Endothelial cell of umbilical vein (primary cell): ENCODE measurements around the gene PIK3C2G. TPM values are rescaled to one million over a fixed set of nuclear protein-coding genes. Genes with fewer than 3 reads are reported as not detected.

Experiments used
- BruUV-seq: library from RNA; stranded (reverse); fragments of 400-500 nt; replicated peaks from 2 replicates; lab custom pipeline; 2021; lab: Mats Ljungman, UMichigan
- CTCF ChIA-PET: fragments of 300-600, 350-600 bp; sonication (Branson Sonifier 250); formaldehyde crosslinking; loops from one replicate; lab custom pipeline; 2021; ENCODE audit warnings: antibody characterized with exemption, inconsistent platforms; lab: Charles Lee
- POLR2A ChIA-PET: fragments of 300-600, 350-600 bp; sonication (Branson Sonifier 250); formaldehyde crosslinking; loops from one replicate; lab custom pipeline; 2021; ENCODE audit warnings: antibody characterized with exemption, inconsistent platforms; lab: Charles Lee
- DNase-seq: peaks from one replicate; pipeline ENCODE4 v3.0.0-alpha.2; 2011; ENCODE audit warnings: low read depth, low spot score
- FAIRE-seq: peaks from 2 replicates; lab custom pipeline; 2011; peaks lifted over from hg19 to GRCh38; lab: Jason Lieb, UNC
- H2AFZ ChIP-seq: 2 replicates; pipeline ENCODE4 v1.6.0; 2012; ENCODE audit warnings: low read depth, low read length, control low read depth, inconsistent platforms
- H3K27ac ChIP-seq: 2 replicates; pipeline ENCODE4 v1.5.1; 2011; ENCODE audit warnings: low read depth, mild to moderate bottlenecking, control low read depth, low read length, moderate library complexity; ENCODE audit not compliant: insufficient read depth
- H3K27me3 ChIP-seq, 2 experiments: 2 replicates each; pipeline versions ENCODE4 v1.6.0 to v1.6.1; 2011; ENCODE audit warnings: low read length in 2 of 2, mixed read lengths in 1 of 2; ENCODE audit not compliant: control insufficient read depth in 2 of 2, insufficient read depth in 2 of 2
- H3K36me3 ChIP-seq, 2 experiments: 2 replicates in 1 of 2; 3 replicates in 1 of 2; pipeline ENCODE4 v1.5.1; 2011; ENCODE audit warnings: low read length in 2 of 2, mild to moderate bottlenecking in 1 of 2, moderate library complexity in 1 of 2; ENCODE audit not compliant: control insufficient read depth in 2 of 2, insufficient read depth in 2 of 2; ENCODE audit errors: extremely low read depth in 1 of 2
- H3K4me1 ChIP-seq: 3 replicates; pipeline ENCODE4 v1.5.1; 2011; ENCODE audit warnings: mild to moderate bottlenecking, low read length; ENCODE audit not compliant: control insufficient read depth, insufficient read depth; ENCODE audit errors: extremely low read depth
- H3K4me2 ChIP-seq: 2 replicates; pipeline ENCODE4 v1.6.1; 2011; ENCODE audit warnings: low read length, control low read depth, mixed read lengths; ENCODE audit not compliant: insufficient read depth
- H3K4me3 ChIP-seq, 3 experiments: fragments of 200-600 bp in 1 of 3; sonication (generic), shearing (Covaris generic) in 1 of 3; replicated peaks in 1 of 3; 2 replicates each; pipeline ENCODE4 v1.5.1; 2011 to 2016; ENCODE audit warnings: control low read depth in 3 of 3, low read length in 3 of 3, mild to moderate bottlenecking in 2 of 3, inconsistent platforms in 1 of 3, low read depth in 1 of 3, moderate library complexity in 1 of 3; ENCODE audit not compliant: insufficient read depth in 1 of 3
- H3K79me2 ChIP-seq: 2 replicates; pipeline ENCODE4 v1.6.0; 2012; ENCODE audit warnings: low read length, inconsistent platforms; ENCODE audit not compliant: control insufficient read depth, insufficient read depth
- H3K9ac ChIP-seq: replicated peaks from 2 replicates; pipeline ENCODE3; 2011; ENCODE audit warnings: low read length, control low read depth; ENCODE audit not compliant: insufficient read depth; ENCODE audit errors: extremely low read depth
- H3K9me1 ChIP-seq: replicated peaks from 3 replicates; pipeline ENCODE4 v1.6.0; 2011; ENCODE audit warnings: mild to moderate bottlenecking, low read length; ENCODE audit not compliant: control insufficient read depth, insufficient read depth; ENCODE audit errors: extremely low read depth
- H3K9me3 ChIP-seq: replicated peaks from 2 replicates; pipeline ENCODE4 v1.5.1; 2012; ENCODE audit warnings: low read length, inconsistent platforms; ENCODE audit not compliant: control insufficient read depth, insufficient read depth
- H4K20me1 ChIP-seq: replicated peaks from 2 replicates; pipeline ENCODE3; 2011; ENCODE audit warnings: mild to moderate bottlenecking, low read length; ENCODE audit not compliant: control insufficient read depth, insufficient read depth; ENCODE audit errors: extremely low read depth
- CTCF ChIP-seq, 2 donors: IDR thresholded peaks; 1 replicate in 1 of 2; 2 replicates in 1 of 2; pipeline ENCODE4 v1.5.1; 2011; ENCODE audit warnings: low read length in 2 of 2, mild to moderate bottlenecking in 2 of 2, moderate library complexity in 2 of 2, control low read depth in 1 of 2, inconsistent platforms in 1 of 2, low read depth in 1 of 2; ENCODE audit not compliant: insufficient read depth in 1 of 2; ENCODE audit errors: extremely low read depth in 1 of 2
- EZH2 ChIP-seq: IDR thresholded peaks from 2 replicates; pipeline ENCODE4 v1.6.1; 2012; ENCODE audit warnings: borderline replicate concordance, low read depth, mild to moderate bottlenecking, moderate library complexity, low read length, inconsistent platforms; ENCODE audit not compliant: severe bottlenecking
- FOS ChIP-seq: IDR thresholded peaks from 2 replicates; pipeline ENCODE4 v1.6.1; 2011; ENCODE audit warnings: mild to moderate bottlenecking, low read length, moderate library complexity, borderline replicate concordance; ENCODE audit not compliant: insufficient read depth
- GATA2 ChIP-seq: IDR thresholded peaks from 2 replicates; pipeline ENCODE4 v1.7.0; 2011; ENCODE audit warnings: low read depth, mild to moderate bottlenecking, moderate library complexity, mixed read lengths, low read length; ENCODE audit not compliant: insufficient read length, insufficient read depth
- JUN ChIP-seq: IDR thresholded peaks from 2 replicates; pipeline ENCODE4 v1.6.1; 2011; ENCODE audit warnings: borderline replicate concordance, low read depth; ENCODE audit not compliant: insufficient read length, insufficient read depth
- MAX ChIP-seq: IDR thresholded peaks from 2 replicates; pipeline ENCODE4 v1.6.1; 2011; ENCODE audit not compliant: insufficient read depth, insufficient read length
- MYC ChIP-seq: IDR thresholded peaks from one replicate; pipeline ENCODE4 v1.6.1; 2011; ENCODE audit warnings: mild to moderate bottlenecking, low read depth, low read length
- POLR2A ChIP-seq: IDR thresholded peaks from 2 replicates; pipeline ENCODE4 v1.6.1; 2012; ENCODE audit warnings: low read depth, mild to moderate bottlenecking, control low read depth, low read length
- POLR2AphosphoS5 ChIP-seq: IDR thresholded peaks from 2 replicates; pipeline ENCODE4 v1.6.1; 2012; ENCODE audit warnings: low read depth, mild to moderate bottlenecking, control low read depth, low read length, moderate library complexity; ENCODE audit not compliant: insufficient read depth
- dilution Hi-C: fragments of 300-500 bp; cut with MboI; formaldehyde crosslinking; loops from one replicate; pipeline ENCODE4 v1.15.0; 2019; ENCODE audit warnings: low sequenced_read_pairs; ENCODE audit not compliant: extremely low pct_ligation_motif_present
- intact Hi-C: fragments of 100-400 bp; cut with micrococcal nuclease; formaldehyde crosslinking; loops from one replicate; pipeline ENCODE4 v1.10.0; 2022
- polyA plus RNA-seq, 4 experiments: library from polyadenylated mRNA; depleted of rRNA in 3 of 4; stranded (reverse) in 3 of 4; unstranded in 1 of 4; fragments of >200 nt; gene quantifications; 2 replicates each; pipeline versions ENCODE4 v1.2.1 to v1.2.3, GENCODE V29; 2011 to 2012; ENCODE audit warnings: missing spikeins in 1 of 4
- total RNA-seq: library from RNA; stranded (reverse); gene quantifications from 2 replicates; pipeline ENCODE4 v1.2.3, GENCODE V29; 2021

PIK3C2G gene
- total and polyA plus RNA-seq, 2 donors (not counting 3 experiments of a cell fraction or from before 2014, with no cell fraction given), result not detected

GRCh38 chr12:18402872-18403611, 141.7 kb downstream of the PIK3C2G start:
- DNase-seq (no peak), FAIRE-seq (no peak)
- intact Hi-C loops (no loop called here), dilution Hi-C loops (no loop called here)
- no peaks in the 10 kb centered on the region for H3K9me3 ChIP-seq
- H3K9ac ChIP-seq, result no peak overlapping the region
- ChIA-PET POLR2A (no interaction called here), CTCF (no interaction called here)
- no peaks in the 10 kb centered on the region for H4K20me1 ChIP-seq
- H3K4me3 ChIP-seq, result no peak overlapping the region
- H2AFZ ChIP-seq, result no peak overlapping the region
- TF ChIP-seq MYC (no peak), EZH2 (no peak), POLR2AphosphoS5 (no peak)
- no peaks in the 10 kb centered on the region for H3K79me2 ChIP-seq
- no peaks in the 10 kb centered on the region for H3K4me1 ChIP-seq
- no TSS peak for BruUV-seq
- no peak overlapping the region for H3K27ac ChIP-seq
- no peaks in the 10 kb centered on the region for H3K36me3 ChIP-seq
- H3K27me3 ChIP-seq, result no peaks in the 10 kb centered on the region
- H3K4me2 ChIP-seq, result no peak overlapping the region
- no peaks in the 10 kb centered on the region for H3K9me1 ChIP-seq

- no peak overlapping the region for H3K4me3 ChIP-seq
- H3K9me1 ChIP-seq, result no peaks in the 10 kb centered on the region
- H3K27ac ChIP-seq, result no peak overlapping the region
- no peak for TF ChIP-seq POLR2A
- no peak for TF ChIP-seq EZH2
- no peak for TF ChIP-seq GATA2
- no peak for TF ChIP-seq JUN
- TF ChIP-seq POLR2AphosphoS5, result no peak
- no peak for TF ChIP-seq FOS
- TF ChIP-seq CTCF (IDR thresholded peaks at IDR 0.05; ENCODE audit: extremely low read depth in 1 of 2, insufficient read depth in 1 of 2, low read depth in 1 of 2, low read length in 2 of 2), result no peak
- TF ChIP-seq MAX, result no peak
- TF ChIP-seq MYC, result no peak
- H3K9ac ChIP-seq, result no peak overlapping the region
- no peaks in the 10 kb centered on the region for H3K4me1 ChIP-seq
- ChIA-PET CTCF (no interaction called here), POLR2A (no interaction called here)
- no peaks in the 10 kb centered on the region for H3K79me2 ChIP-seq
- H3K27me3 ChIP-seq, result no peaks in the 10 kb centered on the region
- intact Hi-C loops, result no loop called here
- H3K36me3 ChIP-seq, result no peaks in the 10 kb centered on the region
- no peak overlapping the region for H3K4me2 ChIP-seq
- DNase-seq (no peak), FAIRE-seq (no peak)
- no peak overlapping the region for H2AFZ ChIP-seq
- BruUV-seq, result no TSS peak
- dilution Hi-C loops, result no loop called here
- no peaks in the 10 kb centered on the region for H4K20me1 ChIP-seq
- no peaks in the 10 kb centered on the region for H3K9me3 ChIP-seq
Observed at GRCh38 chr12:18411453-18411852, 150.1 kb downstream of the PIK3C2G start.
